NCI-H2196 treated with DMSO at 0.1 percent for 48 hours (cell line): ENCODE data around the gene GGT1.
"Not testable (repeated sequence)": the region's sequence is repeated elsewhere in the genome, so short reads cannot be mapped to it uniquely, and the experiment has no call there.

Experiments
- DNase-seq: peaks from one replicate; lab custom pipeline; 2025; ENCODE audit not compliant: unreplicated experiment; lab: John Stamatoyannopoulos, UW

GGT1 gene

DNA sequence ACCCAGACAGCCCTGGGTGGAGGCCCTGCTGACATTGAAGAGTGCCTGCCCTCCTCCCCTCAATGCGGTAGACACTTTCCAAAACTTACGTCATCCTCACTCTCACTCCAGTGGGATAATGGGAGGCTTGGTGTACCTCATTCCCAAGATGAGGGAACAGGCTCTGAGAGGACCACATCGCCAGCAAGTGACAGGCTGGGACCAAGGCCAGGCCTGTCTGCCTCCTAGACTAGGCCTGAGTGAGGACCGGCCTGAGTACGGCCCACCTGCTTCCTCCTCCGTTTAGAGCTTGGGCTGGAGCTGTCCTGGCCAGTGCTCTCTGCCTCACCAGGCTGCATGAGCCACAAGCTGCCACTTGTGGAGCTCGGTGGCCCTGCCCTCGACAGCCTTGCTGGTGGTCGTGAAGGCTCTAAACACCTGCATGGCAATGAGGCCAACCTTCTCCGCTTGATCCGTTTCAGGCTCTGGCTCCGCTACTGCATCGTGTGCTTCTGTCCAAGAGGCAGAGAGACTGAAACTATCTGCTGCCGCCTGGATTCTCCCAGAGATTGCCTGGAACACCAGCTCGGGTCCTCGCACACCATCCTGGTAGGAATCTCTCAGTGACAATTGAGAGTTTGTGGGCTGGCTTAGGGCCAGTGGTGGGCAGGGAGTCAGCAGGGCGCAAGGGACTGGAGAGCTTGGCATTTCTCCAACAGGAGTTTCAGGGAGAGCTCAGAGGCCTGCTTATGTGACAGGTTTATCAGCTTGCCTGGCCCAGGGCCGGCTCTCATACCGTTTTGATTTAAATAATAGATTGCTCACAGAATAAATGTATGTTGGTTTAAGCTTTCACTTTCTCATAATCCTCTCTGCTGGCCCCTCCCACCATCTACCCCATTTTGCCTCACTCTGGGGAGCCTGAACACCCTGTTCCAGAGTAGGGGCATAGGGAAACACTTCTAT lies 19.5 kb upstream of the GGT1 start:
- no peak for DNase-seq

DNA sequence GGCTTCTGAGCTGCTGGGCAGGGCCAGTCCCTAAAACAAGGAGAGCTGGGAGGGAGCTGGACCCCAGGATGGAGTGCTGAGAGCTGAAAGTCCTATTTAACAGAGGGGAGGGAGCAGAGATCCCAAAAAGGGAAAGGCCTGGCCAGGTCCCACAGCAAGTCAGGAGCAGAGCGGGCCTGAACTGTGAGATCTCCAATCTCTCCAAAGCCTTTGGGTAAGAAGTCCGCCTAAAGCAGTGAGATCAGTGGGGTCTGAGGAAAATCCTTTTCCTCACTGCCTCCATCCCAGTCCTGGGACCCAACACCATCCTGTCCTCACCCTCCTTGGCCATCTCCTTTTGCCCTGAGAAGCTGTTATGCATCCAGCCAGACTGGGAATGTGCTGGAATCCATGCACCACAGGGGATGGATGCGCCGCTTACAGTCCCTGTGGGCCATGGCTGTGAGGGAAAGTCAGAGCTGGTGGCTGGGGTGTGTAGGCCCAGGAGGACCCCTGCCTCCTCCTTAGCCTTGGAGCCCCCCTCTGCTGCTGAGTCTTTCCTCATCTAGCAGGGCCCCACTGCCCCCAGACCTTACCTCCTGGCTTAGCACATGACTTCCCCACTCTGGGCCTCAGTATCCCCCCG lies 18.7 kb upstream of the GGT1 start:
- DNase-seq: no peak

DNA sequence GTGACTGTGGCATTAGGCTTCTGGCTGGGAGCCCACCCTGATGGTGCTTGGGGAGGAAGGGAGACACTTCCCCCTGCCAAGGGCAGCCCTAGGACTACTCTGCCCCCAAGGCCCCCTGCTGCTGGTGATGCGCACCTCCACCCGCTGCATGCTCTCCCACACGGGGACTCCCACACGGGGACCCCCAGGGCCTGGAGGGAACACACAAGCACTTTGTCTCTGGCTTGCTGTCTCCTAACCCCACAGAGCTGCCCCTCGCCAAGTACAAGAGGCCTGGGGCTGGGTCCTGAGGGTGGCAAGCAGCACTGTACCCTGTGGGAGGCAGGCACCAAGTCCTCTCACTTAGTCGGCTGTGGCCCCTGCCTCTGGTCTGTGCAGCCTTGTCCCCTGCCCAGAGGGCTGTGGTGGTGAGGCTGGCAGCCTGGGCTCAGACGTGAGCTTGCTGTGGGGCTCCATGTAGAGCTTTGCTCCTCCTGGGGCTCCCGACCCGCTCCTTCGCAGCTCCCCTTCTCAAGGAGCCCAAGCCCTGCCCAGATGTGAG lies 18.1 kb upstream of the GGT1 start:
- no peak for DNase-seq

DNA sequence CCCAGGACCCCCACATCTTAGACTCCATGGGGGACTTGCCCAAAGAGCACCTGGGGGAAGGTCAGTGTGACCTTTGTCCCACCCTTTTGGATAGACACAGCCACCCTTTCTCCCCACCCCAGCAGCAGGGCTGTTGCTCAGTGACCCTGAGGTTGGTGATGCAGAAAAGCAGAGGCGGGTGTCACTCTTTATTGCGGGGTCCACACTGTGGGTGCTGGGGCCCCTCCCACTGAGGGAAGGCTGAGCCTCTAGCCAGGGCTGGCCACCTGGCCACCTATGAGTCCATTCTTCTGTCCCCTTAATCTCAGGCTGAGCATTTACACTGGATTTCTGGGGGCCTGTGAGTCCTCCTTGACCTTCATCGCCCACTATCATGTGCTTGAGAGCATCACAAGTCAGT lies 17.5 kb upstream of the GGT1 start:
- DNase-seq: no peak

DNA sequence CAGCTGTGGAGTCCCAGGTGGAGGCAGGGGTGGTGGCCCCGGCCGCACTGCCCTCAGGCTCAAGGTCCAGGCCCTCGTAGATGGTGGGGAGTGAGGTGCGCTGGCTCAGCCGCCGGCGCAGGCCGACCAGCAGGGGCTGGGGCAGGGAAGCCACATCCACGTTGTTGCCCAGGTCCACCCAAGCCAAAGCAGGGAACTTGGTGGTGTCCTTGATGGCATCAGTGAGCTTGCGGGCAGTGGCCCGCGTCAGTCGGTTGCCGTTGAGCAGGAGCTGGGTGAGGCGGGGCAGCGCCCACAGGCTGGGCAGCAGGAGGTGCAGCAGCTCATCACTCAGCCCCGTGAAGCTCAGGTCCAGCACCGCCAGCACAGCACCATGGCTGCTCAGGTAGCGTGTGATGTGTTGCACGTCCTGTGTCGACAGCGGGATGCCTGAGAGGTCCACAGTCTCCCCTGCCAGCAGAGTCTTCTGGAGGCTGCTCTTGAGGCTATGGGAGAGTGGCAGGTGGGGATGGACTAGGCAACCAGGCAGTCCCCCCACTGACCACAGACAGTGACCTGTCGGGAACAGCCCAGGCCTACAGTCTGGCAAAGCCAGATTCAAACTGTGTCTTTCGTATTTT lies 17.0 kb upstream of the GGT1 start:
- DNase-seq: no peak

DNA sequence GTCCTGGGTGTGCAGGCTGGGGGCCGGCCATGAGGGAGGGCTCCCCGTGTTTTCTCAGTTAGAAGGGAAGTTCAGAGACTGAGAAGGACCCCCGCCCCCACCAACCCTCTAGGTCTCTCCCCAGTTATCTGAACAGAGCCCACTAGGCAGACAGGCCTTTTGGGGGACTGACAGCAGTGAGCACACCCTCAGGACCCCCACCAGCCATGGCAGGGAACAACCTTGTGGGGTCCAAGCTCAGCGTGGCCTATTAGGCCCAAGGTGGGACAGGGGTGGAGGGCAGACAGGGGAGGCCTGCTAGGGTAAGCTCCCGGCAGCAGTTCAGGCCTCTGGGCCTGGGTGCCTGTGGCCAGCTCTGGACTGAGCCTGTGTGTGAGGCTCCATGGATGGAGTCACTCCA lies 15.7 kb upstream of the GGT1 start:
- DNase-seq: no peak

DNA sequence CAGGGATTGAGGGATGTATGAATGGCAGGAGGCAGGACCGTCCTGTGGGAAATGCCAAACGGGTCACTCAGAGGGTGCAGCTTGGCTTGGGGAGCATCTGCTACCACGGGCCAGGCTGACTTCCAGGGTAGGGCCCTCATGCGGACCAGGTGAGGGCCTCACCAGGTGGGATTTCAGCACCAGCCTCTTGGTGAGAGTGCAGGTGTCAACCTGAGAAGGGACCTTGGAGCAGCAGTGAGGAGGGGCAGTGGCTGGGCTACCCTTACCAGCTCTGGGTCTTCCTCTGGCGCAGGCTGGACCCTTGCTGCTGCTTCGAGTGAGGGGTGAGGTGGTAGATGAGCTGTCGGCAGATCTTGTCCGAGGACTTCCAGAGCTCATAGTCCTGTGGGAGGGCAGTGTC lies 15.0 kb upstream of the GGT1 start:
- DNase-seq: no peak

DNA sequence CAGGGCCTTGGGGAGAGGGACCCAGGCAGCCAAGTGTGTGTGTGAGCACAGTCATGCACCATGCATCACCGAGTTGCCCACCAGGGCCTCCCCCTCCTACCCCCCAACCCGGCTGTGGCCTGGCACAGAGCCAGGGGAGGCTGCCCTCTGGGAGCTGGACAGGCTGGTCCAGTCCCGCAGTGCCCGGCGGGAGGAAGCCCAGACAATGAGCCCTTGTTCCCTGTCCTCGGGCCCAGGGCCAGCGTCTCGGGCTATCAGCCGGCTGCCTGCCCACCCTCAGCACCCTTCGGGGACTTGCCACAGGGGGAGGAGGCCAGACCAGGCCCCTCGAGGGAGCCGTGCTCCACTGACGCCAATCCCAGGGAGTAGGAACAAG lies 14.6 kb upstream of the GGT1 start:
- no peak for DNase-seq

DNA sequence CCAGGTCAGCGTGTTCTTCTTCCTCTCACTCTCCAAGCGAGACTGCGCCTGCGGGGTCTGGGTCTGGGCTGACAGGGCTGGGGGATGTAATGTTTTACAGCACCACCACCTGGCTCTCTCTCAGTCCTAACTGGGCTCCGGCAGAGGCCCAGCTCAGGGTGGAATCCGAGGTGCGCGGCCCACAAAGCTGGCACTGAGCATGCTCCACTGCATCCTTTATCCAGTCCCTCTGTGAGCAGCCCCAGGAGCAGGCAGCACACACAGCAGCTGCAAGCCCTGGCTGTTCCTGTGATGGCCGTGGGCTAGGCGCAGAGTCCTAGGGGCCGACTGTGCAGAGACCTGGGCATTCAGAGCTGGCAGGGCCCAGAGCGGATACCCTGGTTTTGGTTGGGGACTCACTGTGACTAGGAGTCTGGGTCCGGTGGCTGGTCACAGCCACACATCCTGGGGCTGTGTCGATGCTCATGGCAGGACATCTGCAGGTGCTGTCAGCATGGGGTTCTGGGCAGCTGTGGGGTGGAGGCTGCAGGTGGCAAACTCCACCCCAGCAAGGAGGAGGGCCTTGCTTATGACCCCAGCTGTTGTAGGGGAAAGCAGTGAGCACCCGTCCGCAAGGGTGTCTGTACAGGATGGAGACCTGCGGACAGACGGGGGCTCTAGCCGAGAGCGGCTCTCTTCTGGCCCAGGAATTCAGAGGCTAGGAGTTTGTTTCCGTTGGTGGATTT lies 14.1 kb upstream of the GGT1 start:
- DNase-seq: no peak

DNA sequence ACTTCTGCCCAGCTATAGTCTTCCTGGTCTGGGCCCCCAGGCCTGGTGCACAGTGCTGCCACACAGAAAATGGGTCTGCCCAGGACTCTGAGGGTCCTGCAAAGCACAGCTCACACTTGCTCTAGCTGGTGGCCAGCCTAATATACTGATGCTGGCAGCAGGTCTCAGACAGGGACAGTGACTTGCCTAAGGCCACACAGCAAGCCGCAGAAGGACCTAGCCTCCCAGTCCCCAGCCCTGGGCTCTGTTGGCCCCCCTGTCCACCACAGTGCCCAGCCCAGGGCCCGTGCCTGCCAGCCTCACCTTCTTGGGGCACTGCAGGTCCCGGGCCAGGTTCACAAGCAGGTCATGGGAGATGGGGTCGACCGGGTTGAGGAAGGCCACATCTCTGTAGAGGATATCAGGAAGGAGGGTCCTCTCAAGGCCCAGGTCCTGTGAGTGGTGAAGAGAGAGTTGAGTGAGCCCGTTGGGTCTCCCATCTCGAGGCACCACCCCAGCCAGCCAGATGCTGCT lies 13.4 kb upstream of the GGT1 start:
- DNase-seq: no peak

DNA sequence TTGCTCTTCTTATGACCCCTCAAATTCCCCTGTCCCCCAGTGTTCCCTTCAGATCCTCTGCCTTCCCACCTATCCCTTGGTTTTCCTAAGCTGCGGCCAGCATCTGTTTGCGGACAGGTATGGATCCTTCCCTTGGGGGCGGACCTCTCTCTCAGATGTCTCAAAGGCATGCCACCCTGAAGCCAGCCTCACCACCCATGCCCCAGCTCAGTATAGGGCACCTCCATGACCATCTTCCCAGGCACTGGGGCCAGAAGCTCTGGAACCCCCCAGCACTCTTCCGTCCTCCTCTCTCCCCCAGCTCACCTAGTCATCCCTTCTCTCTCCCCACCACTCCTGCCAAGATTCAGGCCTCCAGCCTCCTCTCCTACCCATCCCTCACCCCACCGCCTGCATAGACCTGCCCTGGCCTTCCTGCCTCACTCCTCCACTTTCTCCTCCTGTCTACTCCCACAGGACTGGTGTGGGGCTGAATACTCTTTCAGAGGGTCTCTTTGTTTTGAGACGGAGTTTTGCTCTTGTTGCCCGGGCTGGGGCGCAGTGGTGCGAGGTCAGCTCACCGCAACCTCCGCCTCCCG lies 12.3 kb upstream of the GGT1 start:
- DNase-seq: no peak

DNA sequence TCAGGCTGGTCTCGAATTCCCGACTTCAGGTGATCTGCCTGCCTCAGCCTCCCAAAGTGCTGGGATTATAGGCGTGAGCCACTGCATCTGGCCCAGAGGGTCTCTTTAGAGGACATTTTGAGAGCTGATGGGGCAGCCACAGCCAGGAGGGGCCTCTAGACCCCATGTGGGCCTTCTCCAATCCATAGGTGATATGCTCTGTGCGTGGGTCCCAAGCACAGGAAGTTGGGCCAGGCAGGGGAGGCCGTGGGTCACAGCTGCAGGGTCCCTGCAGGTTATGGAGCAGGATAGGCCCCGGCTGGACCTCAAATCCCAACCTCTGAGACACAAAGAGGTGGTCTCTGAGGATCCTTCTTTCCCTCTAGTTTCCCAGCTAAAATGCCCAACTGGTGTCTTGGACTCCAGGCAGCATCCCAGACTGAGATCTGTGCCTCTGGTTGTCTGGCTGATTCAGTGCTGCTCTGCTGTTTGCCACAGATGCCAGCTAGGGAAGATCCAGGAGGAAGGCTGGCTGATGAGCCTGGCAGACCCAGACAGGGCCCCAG lies 11.6 kb upstream of the GGT1 start:
- DNase-seq: no peak

DNA sequence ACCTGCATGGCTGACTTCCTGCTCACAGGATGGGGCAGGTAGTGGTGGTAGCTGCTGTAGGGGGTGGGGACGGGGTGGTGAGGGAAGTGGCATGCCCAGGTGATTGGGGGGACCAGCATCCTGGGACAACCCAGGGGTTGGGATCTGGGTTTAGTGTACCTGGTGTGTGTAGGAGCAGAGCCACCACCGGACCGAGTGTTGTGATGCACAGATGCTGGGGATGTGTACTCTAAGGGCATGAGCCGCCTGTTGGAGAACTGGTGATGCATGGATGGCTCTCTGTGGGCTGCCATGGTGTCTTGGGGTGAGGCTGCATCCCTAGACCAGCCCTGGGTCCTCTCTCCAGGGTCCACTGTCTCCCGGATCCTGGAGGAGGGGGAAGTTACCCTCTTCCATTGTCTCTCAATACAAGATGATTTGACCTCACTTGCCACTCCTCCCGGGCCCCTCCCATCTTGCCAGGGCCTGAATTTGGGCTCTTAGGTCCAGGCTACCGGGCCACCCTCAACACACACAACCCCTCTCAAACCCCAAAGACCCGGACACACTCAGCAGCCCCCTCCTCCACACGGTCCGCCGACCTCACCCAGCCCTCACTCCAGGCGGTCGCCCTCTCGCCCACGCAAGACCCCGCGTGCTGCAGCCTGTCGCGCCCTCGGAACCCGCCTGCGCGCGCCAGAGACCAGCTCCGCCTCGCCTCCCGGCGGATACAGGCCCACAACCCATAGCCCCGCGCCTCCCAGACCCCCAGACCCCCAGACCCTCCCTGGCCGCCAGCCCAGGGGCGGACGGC lies 10.7 kb upstream of the GGT1 start:
- DNase-seq: no peak

DNA sequence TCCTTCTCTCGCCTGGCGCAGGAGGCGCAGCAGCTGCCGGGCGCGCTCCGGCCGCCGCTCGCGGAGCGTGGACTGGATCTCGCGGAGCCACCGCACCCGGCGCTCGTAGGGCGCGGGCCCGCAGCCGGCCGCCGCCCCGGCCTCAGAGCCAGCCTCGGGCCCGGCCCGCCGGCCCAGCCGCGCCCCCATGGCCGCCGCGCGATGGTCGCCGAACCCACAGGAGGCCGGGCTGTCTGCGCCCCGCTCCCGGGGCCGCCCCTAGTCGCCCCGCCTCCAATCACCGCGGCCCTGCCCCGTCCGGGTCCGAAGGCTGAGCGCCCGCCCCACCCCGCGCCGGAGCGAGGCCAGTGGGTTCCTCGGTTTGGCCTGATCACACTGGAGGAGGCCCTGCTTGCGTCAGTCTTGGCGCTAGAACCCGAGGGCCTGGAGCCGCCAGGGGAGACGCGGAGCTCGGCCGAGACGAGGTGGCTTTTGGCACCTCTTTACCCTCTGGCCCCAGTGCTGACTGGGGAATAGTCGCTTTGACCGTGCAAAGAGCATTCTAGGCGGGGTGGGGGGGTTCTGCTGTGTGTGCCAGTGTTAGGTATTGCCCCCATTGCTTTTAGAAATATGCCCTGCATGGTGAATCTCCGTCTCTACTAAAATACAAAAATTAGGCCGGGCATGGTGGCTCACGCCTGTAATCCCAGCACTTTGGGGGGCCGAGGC lies 10.0 kb upstream of the GGT1 start, which contains the start of gene LRRC75B:
Gene LRRC75B (minus strand): TSS at position 223 of the 708 bp plus-strand sequence. CDS start 34 bp downstream, at position 189.
- no peak for DNase-seq

DNA sequence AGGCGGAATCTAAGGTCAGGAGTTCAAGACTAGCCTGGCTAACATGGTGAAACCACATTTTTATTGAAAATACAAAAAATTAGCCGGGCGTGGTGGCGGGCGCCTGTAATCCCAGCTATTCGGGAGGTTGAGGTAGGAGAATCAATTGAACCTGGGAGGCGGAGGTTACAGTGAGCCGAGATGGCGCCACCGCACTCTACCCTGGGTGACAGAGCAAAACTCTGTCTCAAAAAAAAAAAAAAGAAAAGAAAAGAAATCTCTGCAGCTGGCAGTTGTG lies 9.5 kb upstream of the GGT1 start:
- DNase-seq: not testable (repeated sequence)

DNA sequence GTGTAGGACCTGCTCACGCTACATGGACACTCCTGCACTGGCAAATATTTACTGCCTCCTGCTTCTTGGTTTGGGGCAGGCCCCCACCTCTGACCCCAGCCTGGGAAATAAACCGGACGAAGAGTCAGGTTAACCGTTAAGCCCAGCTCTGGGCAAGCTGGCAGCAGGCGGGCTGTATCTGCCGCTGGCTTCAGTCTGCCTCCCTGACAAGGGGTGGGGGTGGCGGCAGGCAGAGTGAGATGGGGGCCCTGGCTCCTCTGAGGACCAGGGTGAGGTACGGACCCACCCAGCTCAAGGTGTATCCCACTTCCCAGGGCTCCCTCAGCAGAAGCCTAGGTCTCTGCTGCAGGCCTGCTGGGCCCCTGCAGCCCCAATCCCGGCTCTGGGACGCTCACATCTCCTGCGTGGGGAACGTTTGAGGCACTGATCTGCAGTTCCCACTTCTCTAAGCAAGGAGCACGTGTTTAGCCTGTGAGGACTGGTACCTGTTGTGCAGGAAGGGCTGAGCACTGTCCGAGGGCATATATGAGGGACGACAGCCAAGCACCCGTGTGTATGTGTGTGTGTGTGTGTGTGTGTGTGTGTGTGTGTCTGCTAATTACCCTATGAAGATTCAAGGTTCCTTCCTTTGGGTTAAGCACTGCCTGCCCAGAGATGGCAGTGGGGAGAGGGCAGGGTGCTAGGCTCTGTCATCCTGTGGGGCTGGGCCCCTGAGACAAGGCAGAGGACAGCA lies 9.0 kb upstream of the GGT1 start:
- no peak for DNase-seq

DNA sequence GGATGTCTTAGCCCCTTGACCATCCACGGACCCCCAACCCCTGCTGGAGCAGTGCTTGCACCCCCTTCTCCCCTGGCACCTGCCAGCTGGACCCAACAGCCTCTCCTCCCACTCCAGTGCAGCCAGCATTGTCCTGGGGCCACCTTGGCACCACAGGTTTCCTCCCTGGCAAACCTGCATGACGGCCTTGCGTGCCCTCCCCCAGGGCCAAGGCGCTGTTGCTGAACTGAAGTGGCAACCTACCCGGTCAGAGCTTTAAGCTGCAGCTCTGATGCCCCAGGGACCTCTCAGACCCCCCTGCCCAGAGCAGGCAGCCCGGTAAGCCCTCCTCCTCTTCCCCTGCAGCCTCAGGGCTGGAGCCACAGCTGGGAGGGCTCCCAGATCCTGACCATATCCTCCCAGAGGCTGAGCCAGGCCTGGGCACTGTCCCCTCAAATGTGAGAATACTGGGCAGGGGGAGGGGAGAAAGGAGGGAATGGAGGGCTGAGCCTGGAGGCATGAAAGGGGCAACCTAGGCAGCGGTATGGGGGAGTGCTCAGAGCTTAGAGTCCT lies 8.3 kb upstream of the GGT1 start:
- DNase-seq: no peak

DNA sequence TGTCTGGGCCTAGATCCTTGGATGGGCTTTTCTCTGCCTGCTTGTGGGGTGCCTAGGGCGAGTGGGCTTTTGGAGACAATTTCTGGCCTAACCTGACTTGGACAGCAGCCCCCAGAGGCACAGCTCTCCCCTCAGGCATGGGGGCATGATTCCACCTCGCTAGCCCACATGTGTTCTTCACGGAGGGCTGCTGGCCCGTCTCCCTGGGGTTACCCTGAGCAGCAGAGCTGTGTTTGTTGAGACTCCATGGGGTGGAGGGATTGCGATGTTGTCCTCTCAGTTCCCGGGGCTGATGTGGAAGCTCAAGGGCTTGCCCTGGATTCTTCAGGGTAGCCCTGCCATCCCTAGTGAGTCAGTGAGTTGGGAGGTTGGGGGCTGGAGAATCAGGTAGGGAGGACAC lies 7.8 kb upstream of the GGT1 start:
- DNase-seq: no peak
